Duodenal mucosa (tissue), 2 donors: ENCODE measurements around the gene TKT.

ENCODE experiments used
- H3K27ac ChIP-seq: one replicate; pipeline ENCODE4 v1.7.0; 2013; ENCODE audit warnings: low read depth, low read length
- H3K27me3 ChIP-seq, 2 donors: one replicate each; pipeline ENCODE4 v1.7.0; 2013; ENCODE audit warnings: low read length in 2 of 2, control low read depth in 1 of 2; ENCODE audit not compliant: insufficient read depth in 2 of 2, control insufficient read depth in 1 of 2
- H3K36me3 ChIP-seq, 2 donors: one replicate each; pipeline ENCODE4 v1.7.0; 2013; ENCODE audit warnings: low read length in 2 of 2, control low read depth in 1 of 2; ENCODE audit not compliant: insufficient read depth in 2 of 2, control insufficient read depth in 1 of 2
- H3K4me1 ChIP-seq, 2 donors: one replicate each; pipeline ENCODE4 v1.7.0; 2013; ENCODE audit warnings: low read length in 2 of 2, control low read depth in 1 of 2; ENCODE audit not compliant: insufficient read depth in 2 of 2, control insufficient read depth in 1 of 2
- H3K4me3 ChIP-seq, 2 donors: one replicate each; pipeline ENCODE4 v1.7.0; 2013; ENCODE audit warnings: low read length in 2 of 2, low read depth in 1 of 2
- H3K9ac ChIP-seq, 2 donors: one replicate each; pipeline ENCODE4 v1.7.0; 2013; ENCODE audit warnings: low read length in 2 of 2, low read depth in 1 of 2
- H3K9me3 ChIP-seq, 2 donors: one replicate each; pipeline ENCODE4 v1.7.0; 2013; ENCODE audit warnings: low read length in 2 of 2, control low read depth in 1 of 2; ENCODE audit not compliant: control insufficient read depth in 1 of 2

Gene TKT

GRCh38 chr3:53261712-53262111, 5.9 kb upstream of the TKT start:
- Histone ChIP-seq H3K9me3 (no peaks in the 10 kb centered on the region), H3K36me3 (no peaks in the 10 kb centered on the region), H3K4me3 (no peak overlapping the region), H3K4me1 (no peaks in the 10 kb centered on the region), H3K27me3 (no peaks in the 10 kb centered on the region), H3K9ac (no peak overlapping the region), H3K27ac (no peak overlapping the region)

- Histone ChIP-seq H3K9me3 (no peaks in the 10 kb centered on the region), H3K27ac (no peak overlapping the region), H3K36me3 (no peaks in the 10 kb centered on the region), H3K27me3 (no peaks in the 10 kb centered on the region), H3K4me3 (no peak overlapping the region), H3K9ac (no peak overlapping the region), H3K4me1 (no peaks in the 10 kb centered on the region)
These were observed 4.5 kb upstream of the TKT start for GRCh38 chr3:53260286-53260785.

- no peaks in the 10 kb centered on the region for H3K27me3 ChIP-seq
- no peak overlapping the region for H3K4me3 ChIP-seq
- no peaks in the 10 kb centered on the region for H3K9me3 ChIP-seq
- H3K9ac ChIP-seq = no peak overlapping the region
- H3K36me3 ChIP-seq = no peaks in the 10 kb centered on the region
- no peak overlapping the region for H3K27ac ChIP-seq
- peaks cover 0 to 3% of the 10 kb centered on the region in 2 donors for H3K4me1 ChIP-seq
These were observed 3.8 kb upstream of the TKT start for GRCh38 chr3:53259427-53260259.

DNA sequence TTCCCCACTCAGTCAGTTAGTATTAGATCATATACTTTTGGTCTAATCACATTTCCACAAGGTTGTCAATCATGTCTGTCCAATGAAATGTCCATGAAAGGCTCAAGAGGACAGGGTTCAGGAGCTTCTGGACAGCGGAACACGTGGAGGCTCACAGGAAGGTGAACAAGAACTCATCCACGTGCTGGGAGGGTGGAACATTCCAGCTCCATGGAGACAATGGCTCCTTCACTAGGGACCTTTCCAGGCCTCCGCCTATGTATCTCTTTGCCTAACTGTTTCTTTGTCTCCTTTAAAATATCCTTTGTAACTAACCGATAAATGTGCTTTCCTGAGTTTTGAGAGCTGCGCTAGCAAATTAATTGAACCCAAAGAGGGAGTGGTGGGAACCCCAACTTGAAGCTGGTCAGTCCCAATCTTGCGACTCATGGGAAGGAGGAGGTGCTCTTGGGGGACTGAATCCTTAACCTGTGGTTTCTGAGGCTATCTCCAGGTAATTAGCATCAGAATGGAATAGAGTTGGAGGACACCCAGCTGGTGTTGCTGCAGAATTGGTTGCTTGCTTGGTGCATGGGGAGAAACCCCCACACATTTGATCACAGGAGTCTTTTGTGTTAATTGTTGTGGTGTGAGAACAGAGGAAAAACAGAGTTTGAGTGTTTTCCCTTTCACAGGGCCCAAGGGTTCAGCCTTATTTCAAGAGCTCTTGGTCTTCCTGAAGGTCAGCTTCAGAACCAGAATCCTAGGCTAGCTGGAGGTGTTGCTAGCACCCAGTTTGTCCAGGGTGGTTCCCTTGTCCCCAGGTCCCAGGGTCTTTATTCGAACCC, 3.0 kb upstream of the TKT start:
- Histone ChIP-seq H3K9ac (no peak overlapping the region), H3K4me3 (no peak overlapping the region), H3K9me3 (no peaks in the 10 kb centered on the region), H3K4me1 (peaks cover 0 to 11% of the 10 kb centered on the region in 2 donors), H3K27ac (no peak overlapping the region), H3K27me3 (no peaks in the 10 kb centered on the region), H3K36me3 (no peaks in the 10 kb centered on the region)

DNA sequence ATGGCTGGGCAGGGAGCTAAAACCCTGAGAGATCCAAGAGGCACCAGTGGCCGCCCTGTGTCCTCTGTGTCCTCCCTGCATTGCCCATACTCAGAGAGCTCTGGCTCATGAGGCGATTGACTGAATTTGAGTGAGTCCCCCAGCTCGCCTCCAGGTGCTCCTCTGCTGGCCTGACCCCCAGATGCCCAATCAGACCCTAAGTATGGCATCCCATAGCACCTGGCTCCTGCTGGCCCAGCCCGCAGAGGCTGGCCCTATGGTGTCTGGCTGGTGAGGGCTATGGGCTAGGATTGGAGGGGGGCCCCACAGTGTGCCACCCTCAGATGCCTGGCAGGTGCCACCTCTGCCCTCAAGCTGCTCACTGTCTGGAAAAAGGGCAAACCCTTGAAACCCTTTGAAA, 1.6 kb upstream of the TKT start:
- Histone ChIP-seq H3K27ac (no peak overlapping the region), H3K9me3 (no peaks in the 10 kb centered on the region), H3K4me1 (peaks cover under 1 to 20% of the 10 kb centered on the region in 2 donors), H3K9ac (no peak overlapping the region), H3K4me3 (no peak overlapping the region), H3K27me3 (no peaks in the 10 kb centered on the region), H3K36me3 (no peaks in the 10 kb centered on the region)

DNA sequence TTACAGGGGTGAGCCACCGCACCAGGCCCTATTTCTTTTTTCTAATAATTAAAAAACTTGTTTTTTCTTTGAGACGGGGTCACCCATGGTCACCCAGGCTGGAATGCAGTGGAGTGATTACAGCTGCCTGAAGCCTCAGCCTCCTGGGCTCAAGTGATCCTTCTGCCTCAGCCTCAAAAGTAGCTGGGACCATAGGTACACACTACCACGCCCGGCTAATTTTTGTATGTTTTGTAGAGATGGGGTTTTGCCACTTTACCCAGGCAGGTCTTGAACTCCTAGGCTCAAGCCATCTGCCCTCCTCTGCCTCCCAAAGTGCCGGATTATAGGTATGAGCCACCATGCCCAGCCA, 858 bp upstream of the TKT start:
- Histone ChIP-seq H3K27ac (no peak overlapping the region), H3K36me3 (no peaks in the 10 kb centered on the region), H3K27me3 (no peaks in the 10 kb centered on the region)

DNA sequence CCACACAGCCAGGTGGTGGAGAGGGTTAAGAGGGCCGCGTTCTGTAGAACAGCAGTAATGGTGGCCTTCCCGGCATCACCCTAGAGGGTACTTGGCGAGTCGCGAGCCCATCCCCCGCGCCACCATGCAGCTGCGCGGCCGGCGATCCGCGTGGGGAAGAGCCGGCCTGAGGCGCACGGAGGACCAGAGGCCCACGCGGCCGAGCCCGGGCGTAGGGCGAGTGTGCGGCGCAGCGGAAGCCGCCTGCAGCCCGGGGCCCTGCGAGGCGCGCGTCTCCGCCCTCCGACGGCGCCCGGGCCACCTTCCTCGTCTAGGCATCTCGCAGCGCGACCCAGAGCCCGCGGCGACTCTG, 423 bp downstream of the TKT start:
- H3K36me3 ChIP-seq = peaks cover 0 to 3% of the 10 kb centered on the region in 2 donors
- H3K4me3 ChIP-seq = peak overlapping the region; percentile 90 to 91
- H3K4me1 ChIP-seq = peaks cover 14 to 34% of the 10 kb centered on the region in 2 donors
- H3K9me3 ChIP-seq = no peaks in the 10 kb centered on the region
- peak overlapping the region; percentile 68 for H3K27ac ChIP-seq
- peak overlapping the region; percentile 81 to 82 for H3K9ac ChIP-seq
- no peaks in the 10 kb centered on the region for H3K27me3 ChIP-seq

More for the DNA sequence above, 858 bp upstream of the TKT start:
- H3K4me3 ChIP-seq = no peak overlapping the region
- H3K9ac ChIP-seq = no peak overlapping the region
- peaks cover 6 to 24% of the 10 kb centered on the region in 2 donors for H3K4me1 ChIP-seq
- H3K9me3 ChIP-seq = no peaks in the 10 kb centered on the region

DNA sequence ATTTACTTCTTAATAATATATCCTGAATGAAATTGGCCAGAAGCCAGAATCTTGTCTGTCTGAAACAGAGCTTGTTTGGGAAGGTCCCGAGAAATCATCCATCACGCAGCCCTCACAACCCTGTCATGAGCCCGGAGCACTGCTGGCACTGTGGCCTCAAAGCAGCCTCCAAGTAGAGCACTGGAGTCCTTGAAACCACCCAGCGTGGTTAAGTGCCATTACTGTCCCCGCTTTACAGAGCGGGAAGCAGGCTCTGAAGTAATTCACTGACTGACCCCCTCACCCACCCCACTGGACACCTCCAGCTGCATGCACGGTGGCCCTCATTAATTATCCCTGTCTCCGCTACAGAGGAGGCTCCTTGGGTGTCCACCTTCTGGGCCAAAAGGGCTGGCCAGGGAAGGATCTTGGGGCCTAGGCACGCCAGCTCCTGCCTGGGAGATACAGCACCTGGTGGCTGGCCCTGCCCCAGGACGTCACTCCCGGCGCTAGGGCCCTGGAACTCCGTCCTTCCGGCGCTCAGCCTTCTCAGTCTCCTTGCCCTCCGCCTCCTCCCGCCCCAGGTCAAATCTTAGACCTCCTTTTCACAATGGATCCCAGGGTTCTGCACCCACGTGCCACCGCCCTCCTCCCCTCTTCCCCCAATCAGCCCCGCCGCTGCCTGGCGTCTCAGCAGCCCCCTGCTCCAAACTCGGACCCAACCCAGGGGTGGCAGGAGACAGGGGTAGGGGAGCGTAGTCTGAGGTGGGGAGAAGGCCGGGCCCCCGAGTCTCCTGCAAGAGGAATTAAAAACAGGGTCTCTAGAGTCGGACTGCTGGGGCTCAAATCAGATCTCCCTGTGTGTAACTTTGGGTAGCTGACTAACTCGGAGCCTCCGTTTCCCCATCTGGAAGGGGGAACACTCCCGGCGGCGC, 1.1 kb downstream of the TKT start:
- Histone ChIP-seq H3K36me3 (peaks cover 0 to 3% of the 10 kb centered on the region in 2 donors), H3K9me3 (no peaks in the 10 kb centered on the region), H3K9ac (peak overlapping the region; percentile 81 to 82), H3K27me3 (no peaks in the 10 kb centered on the region), H3K27ac (peak overlapping the region; percentile 68), H3K4me3 (peak overlapping the region; percentile 90 to 91), H3K4me1 (peaks cover 16 to 34% of the 10 kb centered on the region in 2 donors)

GRCh38 chr3:53253707-53254508, 1.9 kb downstream of the TKT start:
- peaks cover 20 to 41% of the 10 kb centered on the region in 2 donors for H3K4me1 ChIP-seq

More at GRCh38 chr3:53253707-53254508, 1.9 kb downstream of the TKT start:
- Histone ChIP-seq H3K9me3 (no peaks in the 10 kb centered on the region), H3K27me3 (no peaks in the 10 kb centered on the region), H3K36me3 (peaks cover 0 to 3% of the 10 kb centered on the region in 2 donors), H3K27ac (no peak overlapping the region), H3K9ac (peak overlapping the region; percentile 81 to 82), H3K4me3 (peak overlapping the region; percentile 90 to 91)
